Muscle of leg (tissue), 11 donors: ENCODE measurements around the gene PXT1. TPM values are rescaled to one million over a fixed set of nuclear protein-coding genes. Genes with fewer than 3 reads are reported as not detected.
A peak's percentile ranks its signal among the peaks of the same experiment; 100 is the strongest.

Experiments
- DNase-seq: peaks from one replicate; pipeline ENCODE4 v3.0.0; 2013
- H3K27ac ChIP-seq: one replicate; pipeline ENCODE4 v1.5.1; 2013; ENCODE audit warnings: mild to moderate bottlenecking, low read length, control low read depth
- H3K27me3 ChIP-seq: one replicate; pipeline ENCODE4 v1.6.1; 2013; ENCODE audit warnings: low read length; ENCODE audit not compliant: control insufficient read depth, insufficient read depth
- H3K36me3 ChIP-seq: one replicate; pipeline ENCODE4 v1.6.1; 2013; ENCODE audit warnings: low read length; ENCODE audit not compliant: control insufficient read depth, insufficient read depth
- H3K4me1 ChIP-seq: one replicate; pipeline ENCODE4 v1.6.1; 2013; ENCODE audit warnings: low read length; ENCODE audit not compliant: control insufficient read depth, insufficient read depth
- H3K4me3 ChIP-seq: one replicate; pipeline ENCODE4 v1.5.1; 2013; ENCODE audit warnings: low read length, control low read depth
- H3K9me3 ChIP-seq: replicated peaks from 2 replicates; pipeline ENCODE4 v1.6.1; 2013; ENCODE audit warnings: low read depth, low read length; ENCODE audit not compliant: control insufficient read depth
- WGBS: methylation state at CpG from one replicate; pipeline ENCODE4 v1.1.5; 2013; ENCODE audit warnings: missing lambda C conversion rate; ENCODE audit not compliant: insufficient coverage; 5-methylcytosine and 5-hydroxymethylcytosine counted together
- polyA plus RNA-seq, 8 donors: library from polyadenylated mRNA; unstranded; fragments of 120-200 nt; gene quantifications; one replicate each; pipeline versions ENCODE4 v1.2.1 to v1.2.3, GENCODE V29; 2013; ENCODE audit warnings: inconsistent platforms in 1 of 8, low replicate concordance in 1 of 8; ENCODE audit not compliant: insufficient read length in 8 of 8, insufficient read depth in 1 of 8
- total RNA-seq: library from RNA; stranded (reverse); fragments of 120-200 nt; gene quantifications from one replicate; pipeline ENCODE4 v1.2.4, GENCODE V29; 2013

Gene PXT1
- total and polyA plus RNA-seq, 9 donors, result 0.04 to 0.15 (median 0.09) TPM; not detected in 4

GRCh38 chr6:36381502-36382389, 60.9 kb downstream of the PXT1 start:
- Histone ChIP-seq H3K36me3 (no peaks in the 10 kb centered on the region), H3K27me3 (peaks cover 25% of the 10 kb centered on the region), H3K27ac (no peak overlapping the region), H3K9me3 (no peaks in the 10 kb centered on the region), H3K4me1 (peaks cover 8% of the 10 kb centered on the region), H3K4me3 (no peak overlapping the region)
- WGBS, result 47% methylated on average over 4 of the region's 9 CpGs
- DNase-seq, result no peak

GRCh38 chr6:36380166-36380565, 62.5 kb downstream of the PXT1 start:
- 88% methylated on average over 3 of the region's 4 CpGs for whole genome bisulfite sequencing

GRCh38 chr6:36378936-36379335, 63.7 kb downstream of the PXT1 start:
- Histone ChIP-seq H3K4me3 (no peak overlapping the region), H3K27me3 (peaks cover 14% of the 10 kb centered on the region), H3K9me3 (no peaks in the 10 kb centered on the region), H3K27ac (no peak overlapping the region), H3K36me3 (no peaks in the 10 kb centered on the region), H3K4me1 (no peaks in the 10 kb centered on the region)
- no peak for DNase-seq
- WGBS, result 77% methylated on average over 8 of the region's 10 CpGs

More at GRCh38 chr6:36380166-36380565, 62.5 kb downstream of the PXT1 start:
- H3K9me3 ChIP-seq, result no peaks in the 10 kb centered on the region
- H3K27me3 ChIP-seq, result peaks cover 15% of the 10 kb centered on the region
- H3K27ac ChIP-seq, result no peak overlapping the region
- H3K4me3 ChIP-seq, result no peak overlapping the region
- no peaks in the 10 kb centered on the region for H3K36me3 ChIP-seq
- H3K4me1 ChIP-seq, result no peaks in the 10 kb centered on the region
- DNase-seq, result no peak

- H3K36me3 ChIP-seq, result no peaks in the 10 kb centered on the region
- WGBS, result no CpG with 5 or more reads among the region's 4 CpGs
- no peaks in the 10 kb centered on the region for H3K4me1 ChIP-seq
- no peaks in the 10 kb centered on the region for H3K9me3 ChIP-seq
- no peak overlapping the region for H3K27ac ChIP-seq
- no peak overlapping the region for H3K4me3 ChIP-seq
- peaks cover 19% of the 10 kb centered on the region for H3K27me3 ChIP-seq
- no peak for DNase-seq
Observed at GRCh38 chr6:36378243-36378920, 64.3 kb downstream of the PXT1 start.

GRCh38 chr6:36377594-36377993, 65.1 kb downstream of the PXT1 start:
- no peaks in the 10 kb centered on the region for H3K36me3 ChIP-seq
- no peaks in the 10 kb centered on the region for H3K9me3 ChIP-seq
- no CpG with 5 or more reads among the region's 5 CpGs for WGBS
- H3K27me3 ChIP-seq, result peaks cover 21% of the 10 kb centered on the region
- no peak for DNase-seq
- H3K27ac ChIP-seq, result no peak overlapping the region
- H3K4me1 ChIP-seq, result no peaks in the 10 kb centered on the region
- no peak overlapping the region for H3K4me3 ChIP-seq

- H3K4me1 ChIP-seq, result no peaks in the 10 kb centered on the region
- H3K9me3 ChIP-seq, result no peaks in the 10 kb centered on the region
- H3K4me3 ChIP-seq, result no peak overlapping the region
- WGBS, result 74% methylated on average over 7 of the region's 8 CpGs
- no peak for DNase-seq
- H3K36me3 ChIP-seq, result no peaks in the 10 kb centered on the region
- no peak overlapping the region for H3K27ac ChIP-seq
- H3K27me3 ChIP-seq, result peaks cover 26% of the 10 kb centered on the region
Observed at GRCh38 chr6:36376742-36377141, 65.9 kb downstream of the PXT1 start.

- Histone ChIP-seq H3K9me3 (no peaks in the 10 kb centered on the region), H3K27me3 (peaks cover 26% of the 10 kb centered on the region), H3K27ac (no peak overlapping the region), H3K4me3 (no peak overlapping the region), H3K36me3 (no peaks in the 10 kb centered on the region), H3K4me1 (no peaks in the 10 kb centered on the region)
- DNase-seq, result no peak
- 95% methylated on average over 3 of the region's 8 CpGs for WGBS
Observed at GRCh38 chr6:36376183-36376582, 66.5 kb downstream of the PXT1 start.

GRCh38 chr6:36375644-36376155, 67.0 kb downstream of the PXT1 start:
- Histone ChIP-seq H3K27me3 (peaks cover 26% of the 10 kb centered on the region), H3K36me3 (no peaks in the 10 kb centered on the region), H3K4me3 (no peak overlapping the region), H3K27ac (no peak overlapping the region), H3K9me3 (no peaks in the 10 kb centered on the region), H3K4me1 (no peaks in the 10 kb centered on the region)
- WGBS, result 88% methylated on average over 20 of the region's 20 CpGs
- DNase-seq, result no peak

- H3K36me3 ChIP-seq, result no peaks in the 10 kb centered on the region
- H3K4me1 ChIP-seq, result no peaks in the 10 kb centered on the region
- DNase-seq, result peak; percentile 36
- peaks cover 26% of the 10 kb centered on the region for H3K27me3 ChIP-seq
- H3K27ac ChIP-seq, result no peak overlapping the region
- 76% methylated on average over 7 of the region's 8 CpGs for WGBS
- H3K9me3 ChIP-seq, result no peaks in the 10 kb centered on the region
- H3K4me3 ChIP-seq, result no peak overlapping the region
Observed at GRCh38 chr6:36374972-36375371, 67.7 kb downstream of the PXT1 start.

- peaks cover 26% of the 10 kb centered on the region for H3K27me3 ChIP-seq
- no peak overlapping the region for H3K27ac ChIP-seq
- H3K9me3 ChIP-seq, result no peaks in the 10 kb centered on the region
- DNase-seq, result no peak
- no peak overlapping the region for H3K4me3 ChIP-seq
- 76% methylated on average over 4 of the region's 4 CpGs for WGBS
- no peaks in the 10 kb centered on the region for H3K36me3 ChIP-seq
- H3K4me1 ChIP-seq, result peaks cover 2% of the 10 kb centered on the region
Observed at GRCh38 chr6:36374194-36374593, 68.5 kb downstream of the PXT1 start.
